ENCODE measurements around the gene BEST1.

The BEST1 gene

GRCh38 chr11:61927501-61927900 is 22.6 kb upstream of the BEST1 start:
- no peak for DNase-seq (ENCODE audit: low read depth)
- H3K4me3 ChIP-seq (ENCODE audit: control insufficient read depth, low read depth, low read length) = no peak overlapping the region
- no peak for TF ChIP-seq CTCF (IDR thresholded peaks at IDR 0.05; ENCODE audit: control insufficient read depth, insufficient read depth, low read depth, low read length, missing control alignments)

GRCh38 chr11:61928606-61929005 is 21.5 kb upstream of the BEST1 start:
- no peak for DNase-seq (ENCODE audit: low read depth)
- H3K4me3 ChIP-seq (ENCODE audit: control insufficient read depth, low read depth, low read length) = no peak overlapping the region
- TF ChIP-seq CTCF (IDR thresholded peaks at IDR 0.05; ENCODE audit: control insufficient read depth, insufficient read depth, low read depth, low read length, missing control alignments) = no peak

GRCh38 chr11:61930933-61931332 is 19.2 kb upstream of the BEST1 start:
- H3K4me3 ChIP-seq (ENCODE audit: control insufficient read depth, low read depth, low read length) = no peak overlapping the region
- TF ChIP-seq CTCF (IDR thresholded peaks at IDR 0.05; ENCODE audit: control insufficient read depth, insufficient read depth, low read depth, low read length, missing control alignments) = no peak
- no peak for DNase-seq (ENCODE audit: low read depth)

GRCh38 chr11:61935861-61936260 is 14.3 kb upstream of the BEST1 start:
- no peak overlapping the region for H3K4me3 ChIP-seq (ENCODE audit: control insufficient read depth, low read depth, low read length)
- no peak for DNase-seq (ENCODE audit: low read depth)
- no peak for TF ChIP-seq CTCF (IDR thresholded peaks at IDR 0.05; ENCODE audit: control insufficient read depth, insufficient read depth, low read depth, low read length, missing control alignments)

GRCh38 chr11:61940466-61940865 is 9.7 kb upstream of the BEST1 start:
- no peak for TF ChIP-seq CTCF (IDR thresholded peaks at IDR 0.05; ENCODE audit: control insufficient read depth, insufficient read depth, low read depth, low read length, missing control alignments)
- no peak overlapping the region for H3K4me3 ChIP-seq (ENCODE audit: control insufficient read depth, low read depth, low read length)
- no peak for DNase-seq (ENCODE audit: low read depth)

GRCh38 chr11:61945191-61945590 is 5.0 kb upstream of the BEST1 start:
- H3K4me3 ChIP-seq (ENCODE audit: control insufficient read depth, low read depth, low read length) = no peak overlapping the region
- no peak for TF ChIP-seq CTCF (IDR thresholded peaks at IDR 0.05; ENCODE audit: control insufficient read depth, insufficient read depth, low read depth, low read length, missing control alignments)
- DNase-seq (ENCODE audit: low read depth) = no peak

- no peak for TF ChIP-seq CTCF (IDR thresholded peaks at IDR 0.05; ENCODE audit: control insufficient read depth, insufficient read depth, low read depth, low read length, missing control alignments)
- DNase-seq (ENCODE audit: low read depth) = no peak
- H3K4me3 ChIP-seq (ENCODE audit: control insufficient read depth, low read depth, low read length) = no peak overlapping the region
Observed at GRCh38 chr11:61946894-61947293, 3.3 kb upstream of the BEST1 start.
